ENCODE measurements around the gene GPC6.

GPC6 gene

GRCh38 chr13:94175076-94175475 is 948.5 kb downstream of the GPC6 start:
- Histone ChIP-seq H3K9ac (ENCODE audit: low read depth in 1 of 2, low read length in 2 of 2) (no peak overlapping the region), H3K36me3 (ENCODE audit: control insufficient read depth in 2 of 2, insufficient read depth in 2 of 2, low read length in 2 of 2) (no peaks in the 10 kb centered on the region), H3K4me1 (ENCODE audit: control insufficient read depth in 2 of 2, insufficient read depth in 2 of 2, low read length in 2 of 2) (no peaks in the 10 kb centered on the region), H3K27ac (ENCODE audit: low read depth in 2 of 2, low read length in 2 of 2) (no peak overlapping the region), H3K9me3 (ENCODE audit: control insufficient read depth in 2 of 2, low read length in 2 of 2) (no peaks in the 10 kb centered on the region), H3K4me3 (ENCODE audit: low read length in 2 of 2) (no peak overlapping the region), H3K27me3 (ENCODE audit: control insufficient read depth in 2 of 2, insufficient read depth in 2 of 2, low read length in 2 of 2) (no peaks in the 10 kb centered on the region)

- no peak overlapping the region for H3K27ac ChIP-seq (ENCODE audit: low read depth in 2 of 2, low read length in 2 of 2)
- H3K36me3 ChIP-seq (ENCODE audit: control insufficient read depth in 2 of 2, insufficient read depth in 2 of 2, low read length in 2 of 2) = no peaks in the 10 kb centered on the region
- H3K27me3 ChIP-seq (ENCODE audit: control insufficient read depth in 2 of 2, insufficient read depth in 2 of 2, low read length in 2 of 2) = no peaks in the 10 kb centered on the region
- no peaks in the 10 kb centered on the region for H3K9me3 ChIP-seq (ENCODE audit: control insufficient read depth in 2 of 2, low read length in 2 of 2)
- H3K4me3 ChIP-seq (ENCODE audit: low read length in 2 of 2) = no peak overlapping the region
- no peaks in the 10 kb centered on the region for H3K4me1 ChIP-seq (ENCODE audit: control insufficient read depth in 2 of 2, insufficient read depth in 2 of 2, low read length in 2 of 2)
- H3K9ac ChIP-seq (ENCODE audit: low read depth in 1 of 2, low read length in 2 of 2) = no peak overlapping the region
Observed at GRCh38 chr13:94176561-94176960, 950.0 kb downstream of the GPC6 start.

DNA sequence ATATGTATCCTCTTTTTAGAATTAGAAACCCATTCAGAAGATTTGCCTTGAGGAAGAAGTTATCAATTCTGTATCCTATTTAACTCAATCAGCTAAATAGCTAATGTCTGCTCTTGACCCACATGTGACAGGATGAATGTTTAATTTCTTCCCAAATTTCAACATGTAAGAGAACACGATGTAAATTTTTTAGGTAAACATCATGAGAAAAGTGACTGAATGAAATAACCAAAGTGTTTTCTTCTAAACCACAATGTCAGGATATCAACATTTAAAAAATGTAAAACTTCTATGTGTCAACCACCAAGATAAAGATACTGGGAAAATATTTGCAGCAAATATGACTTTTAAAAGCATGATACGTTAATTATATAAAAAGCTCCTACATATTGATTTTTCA is 950.4 kb downstream of the GPC6 start:
- no peak overlapping the region for H3K27ac ChIP-seq (ENCODE audit: low read depth in 2 of 2, low read length in 2 of 2)
- H3K4me1 ChIP-seq (ENCODE audit: control insufficient read depth in 2 of 2, insufficient read depth in 2 of 2, low read length in 2 of 2) = no peaks in the 10 kb centered on the region
- H3K9ac ChIP-seq (ENCODE audit: low read depth in 1 of 2, low read length in 2 of 2) = no peak overlapping the region
- no peaks in the 10 kb centered on the region for H3K9me3 ChIP-seq (ENCODE audit: control insufficient read depth in 2 of 2, low read length in 2 of 2)
- no peaks in the 10 kb centered on the region for H3K27me3 ChIP-seq (ENCODE audit: control insufficient read depth in 2 of 2, insufficient read depth in 2 of 2, low read length in 2 of 2)
- no peak overlapping the region for H3K4me3 ChIP-seq (ENCODE audit: low read length in 2 of 2)
- no peaks in the 10 kb centered on the region for H3K36me3 ChIP-seq (ENCODE audit: control insufficient read depth in 2 of 2, insufficient read depth in 2 of 2, low read length in 2 of 2)

DNA sequence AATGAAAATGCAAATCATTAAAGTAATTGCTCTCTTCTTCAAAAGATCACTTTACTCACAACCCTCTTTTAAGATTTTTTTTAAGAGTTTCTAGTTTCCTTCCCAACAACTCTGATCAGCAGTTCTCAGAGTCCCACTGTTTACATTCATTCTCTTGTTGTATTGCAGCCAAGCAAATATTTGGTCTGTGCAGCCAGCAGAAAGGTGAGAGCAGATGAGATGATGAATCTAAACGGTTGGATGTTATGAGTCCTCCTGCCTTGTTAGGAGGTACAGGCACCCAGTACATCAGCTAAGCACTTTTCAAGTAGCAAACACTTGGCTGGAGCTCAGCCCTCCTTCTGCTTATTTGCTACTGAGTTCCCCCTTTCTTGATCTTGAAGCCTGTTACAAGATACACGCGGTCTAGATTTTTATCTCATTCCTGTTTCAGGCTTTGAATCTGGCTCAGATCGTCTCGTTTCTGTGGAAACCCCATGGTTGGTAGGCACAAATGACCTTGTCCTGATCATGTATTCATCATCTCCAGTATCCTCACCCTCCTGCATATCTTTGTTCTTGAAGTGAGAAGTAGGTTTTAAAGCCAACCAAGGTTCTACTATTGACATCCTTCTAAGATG is 952.1 kb downstream of the GPC6 start:
- Histone ChIP-seq H3K9me3 (ENCODE audit: control insufficient read depth in 2 of 2, low read length in 2 of 2) (no peaks in the 10 kb centered on the region), H3K36me3 (ENCODE audit: control insufficient read depth in 2 of 2, insufficient read depth in 2 of 2, low read length in 2 of 2) (no peaks in the 10 kb centered on the region), H3K9ac (ENCODE audit: low read depth in 1 of 2, low read length in 2 of 2) (no peak overlapping the region), H3K27ac (ENCODE audit: low read depth in 2 of 2, low read length in 2 of 2) (no peak overlapping the region), H3K4me3 (ENCODE audit: low read length in 2 of 2) (no peak overlapping the region), H3K4me1 (ENCODE audit: control insufficient read depth in 2 of 2, insufficient read depth in 2 of 2, low read length in 2 of 2) (no peaks in the 10 kb centered on the region), H3K27me3 (ENCODE audit: control insufficient read depth in 2 of 2, insufficient read depth in 2 of 2, low read length in 2 of 2) (no peaks in the 10 kb centered on the region)

GRCh38 chr13:94181461-94182107 is 955.0 kb downstream of the GPC6 start:
- Histone ChIP-seq H3K9me3 (ENCODE audit: control insufficient read depth in 2 of 2, low read length in 2 of 2) (no peaks in the 10 kb centered on the region), H3K27me3 (ENCODE audit: control insufficient read depth in 2 of 2, insufficient read depth in 2 of 2, low read length in 2 of 2) (no peaks in the 10 kb centered on the region), H3K9ac (ENCODE audit: low read depth in 1 of 2, low read length in 2 of 2) (no peak overlapping the region), H3K27ac (ENCODE audit: low read depth in 2 of 2, low read length in 2 of 2) (no peak overlapping the region), H3K36me3 (ENCODE audit: control insufficient read depth in 2 of 2, insufficient read depth in 2 of 2, low read length in 2 of 2) (no peaks in the 10 kb centered on the region), H3K4me3 (ENCODE audit: low read length in 2 of 2) (no peak overlapping the region), H3K4me1 (ENCODE audit: control insufficient read depth in 2 of 2, insufficient read depth in 2 of 2, low read length in 2 of 2) (no peaks in the 10 kb centered on the region)

GRCh38 chr13:94182185-94182761 is 955.7 kb downstream of the GPC6 start:
- H3K27me3 ChIP-seq (ENCODE audit: control insufficient read depth in 2 of 2, insufficient read depth in 2 of 2, low read length in 2 of 2) = no peaks in the 10 kb centered on the region
- H3K4me1 ChIP-seq (ENCODE audit: control insufficient read depth in 2 of 2, insufficient read depth in 2 of 2, low read length in 2 of 2) = no peaks in the 10 kb centered on the region
- no peak overlapping the region for H3K27ac ChIP-seq (ENCODE audit: low read depth in 2 of 2, low read length in 2 of 2)
- H3K4me3 ChIP-seq (ENCODE audit: low read length in 2 of 2) = no peak overlapping the region
- H3K36me3 ChIP-seq (ENCODE audit: control insufficient read depth in 2 of 2, insufficient read depth in 2 of 2, low read length in 2 of 2) = no peaks in the 10 kb centered on the region
- H3K9me3 ChIP-seq (ENCODE audit: control insufficient read depth in 2 of 2, low read length in 2 of 2) = no peaks in the 10 kb centered on the region
- H3K9ac ChIP-seq (ENCODE audit: low read depth in 1 of 2, low read length in 2 of 2) = no peak overlapping the region

GRCh38 chr13:94186470-94186869 is 959.9 kb downstream of the GPC6 start:
- Histone ChIP-seq H3K4me1 (ENCODE audit: control insufficient read depth in 2 of 2, insufficient read depth in 2 of 2, low read length in 2 of 2) (no peaks in the 10 kb centered on the region), H3K9me3 (ENCODE audit: control insufficient read depth in 2 of 2, low read length in 2 of 2) (no peaks in the 10 kb centered on the region), H3K27me3 (ENCODE audit: control insufficient read depth in 2 of 2, insufficient read depth in 2 of 2, low read length in 2 of 2) (no peaks in the 10 kb centered on the region), H3K27ac (ENCODE audit: low read depth in 2 of 2, low read length in 2 of 2) (no peak overlapping the region), H3K4me3 (ENCODE audit: low read length in 2 of 2) (no peak overlapping the region), H3K36me3 (ENCODE audit: control insufficient read depth in 2 of 2, insufficient read depth in 2 of 2, low read length in 2 of 2) (no peaks in the 10 kb centered on the region), H3K9ac (ENCODE audit: low read depth in 1 of 2, low read length in 2 of 2) (no peak overlapping the region)

DNA sequence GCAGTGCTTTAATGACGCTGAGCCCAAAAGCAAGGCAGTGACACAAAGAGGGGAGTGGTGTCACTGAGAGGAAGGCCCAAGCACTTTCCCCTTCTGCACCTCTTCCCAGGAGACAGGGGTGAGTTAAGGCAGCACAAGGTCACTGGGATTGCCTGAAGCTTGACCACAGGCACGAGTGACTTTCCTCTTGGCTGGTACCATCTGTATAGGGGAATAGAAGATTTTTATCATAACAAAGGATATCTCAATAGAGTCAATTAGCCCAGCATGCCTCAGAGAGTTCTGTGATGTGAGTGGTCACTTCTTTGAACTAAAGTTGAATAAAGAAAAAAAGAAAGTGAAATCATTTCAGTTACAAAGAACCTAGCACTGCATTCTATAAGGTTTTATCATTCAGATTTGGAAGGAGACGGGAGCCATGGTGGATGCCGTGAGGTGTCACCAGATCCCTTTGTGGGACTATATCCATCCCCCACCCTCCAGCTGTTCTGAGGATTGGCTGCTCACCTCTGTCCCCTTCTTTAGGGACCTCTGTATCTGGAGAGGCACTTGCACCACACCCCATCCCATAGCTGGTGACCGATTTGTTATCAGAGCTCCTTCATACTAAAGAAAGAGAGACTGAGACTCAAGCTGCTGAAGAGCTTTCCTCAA is 961.7 kb downstream of the GPC6 start:
- H3K27me3 ChIP-seq (ENCODE audit: control insufficient read depth in 2 of 2, insufficient read depth in 2 of 2, low read length in 2 of 2) = no peaks in the 10 kb centered on the region
- H3K4me1 ChIP-seq (ENCODE audit: control insufficient read depth in 2 of 2, insufficient read depth in 2 of 2, low read length in 2 of 2) = no peaks in the 10 kb centered on the region
- H3K9ac ChIP-seq (ENCODE audit: low read depth in 1 of 2, low read length in 2 of 2) = no peak overlapping the region
- H3K4me3 ChIP-seq (ENCODE audit: low read length in 2 of 2) = no peak overlapping the region
- no peaks in the 10 kb centered on the region for H3K36me3 ChIP-seq (ENCODE audit: control insufficient read depth in 2 of 2, insufficient read depth in 2 of 2, low read length in 2 of 2)
- no peak overlapping the region for H3K27ac ChIP-seq (ENCODE audit: low read depth in 2 of 2, low read length in 2 of 2)
- H3K9me3 ChIP-seq (ENCODE audit: control insufficient read depth in 2 of 2, low read length in 2 of 2) = no peaks in the 10 kb centered on the region

- Histone ChIP-seq H3K9me3 (ENCODE audit: control insufficient read depth in 2 of 2, low read length in 2 of 2) (no peaks in the 10 kb centered on the region), H3K27ac (ENCODE audit: low read depth in 2 of 2, low read length in 2 of 2) (no peak overlapping the region), H3K4me1 (ENCODE audit: control insufficient read depth in 2 of 2, insufficient read depth in 2 of 2, low read length in 2 of 2) (no peaks in the 10 kb centered on the region), H3K36me3 (ENCODE audit: control insufficient read depth in 2 of 2, insufficient read depth in 2 of 2, low read length in 2 of 2) (no peaks in the 10 kb centered on the region), H3K4me3 (ENCODE audit: low read length in 2 of 2) (no peak overlapping the region), H3K9ac (ENCODE audit: low read depth in 1 of 2, low read length in 2 of 2) (no peak overlapping the region), H3K27me3 (ENCODE audit: control insufficient read depth in 2 of 2, insufficient read depth in 2 of 2, low read length in 2 of 2) (no peaks in the 10 kb centered on the region)
Observed at GRCh38 chr13:94192431-94192975, 965.9 kb downstream of the GPC6 start.

DNA sequence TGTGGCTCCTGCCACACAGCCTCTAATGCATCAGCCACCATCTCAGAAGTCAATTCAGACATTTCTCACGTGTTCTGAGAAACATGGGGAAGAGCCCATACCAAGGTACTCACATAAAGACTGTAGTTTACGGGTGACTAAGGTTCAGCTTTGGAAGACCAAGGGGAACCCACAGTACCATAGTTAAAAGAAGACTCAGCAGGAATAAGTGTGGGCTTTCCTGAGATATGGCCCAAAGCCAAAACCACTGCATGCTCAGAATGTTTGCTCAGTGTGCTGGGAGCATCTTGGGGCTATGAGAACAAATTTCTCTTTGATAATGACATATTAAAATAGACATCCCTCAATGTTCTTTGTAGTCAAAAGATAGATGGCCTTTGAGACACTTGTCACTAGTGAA is 969.1 kb downstream of the GPC6 start:
- no peak overlapping the region for H3K9ac ChIP-seq (ENCODE audit: low read depth in 1 of 2, low read length in 2 of 2)
- H3K4me1 ChIP-seq (ENCODE audit: control insufficient read depth in 2 of 2, insufficient read depth in 2 of 2, low read length in 2 of 2) = no peaks in the 10 kb centered on the region
- no peak overlapping the region for H3K27ac ChIP-seq (ENCODE audit: low read depth in 2 of 2, low read length in 2 of 2)
- no peaks in the 10 kb centered on the region for H3K9me3 ChIP-seq (ENCODE audit: control insufficient read depth in 2 of 2, low read length in 2 of 2)
- no peaks in the 10 kb centered on the region for H3K36me3 ChIP-seq (ENCODE audit: control insufficient read depth in 2 of 2, insufficient read depth in 2 of 2, low read length in 2 of 2)
- no peak overlapping the region for H3K4me3 ChIP-seq (ENCODE audit: low read length in 2 of 2)
- H3K27me3 ChIP-seq (ENCODE audit: control insufficient read depth in 2 of 2, insufficient read depth in 2 of 2, low read length in 2 of 2) = no peaks in the 10 kb centered on the region
